Caco-2 (cell line): ENCODE measurements around the gene IRF4. TPM values are rescaled to one million over a fixed set of nuclear protein-coding genes. Genes with fewer than 3 reads are reported as not detected.
"Not testable (repeated sequence)": the region's sequence is repeated elsewhere in the genome, so short reads cannot be mapped to it uniquely, and the experiment has no call there.

Experiments
- BruUV-seq: library from RNA; stranded (reverse); fragments of 400-500 nt; replicated peaks from 2 replicates; lab custom pipeline; 2021; lab: Mats Ljungman, UMichigan
- CTCF ChIA-PET: fragments of 300-600 bp; sonication (Branson Sonifier 250); formaldehyde crosslinking; loops from one replicate; lab custom pipeline; 2022; ENCODE audit warnings: antibody characterized with exemption; lab: Charles Lee
- POLR2A ChIA-PET: fragments of 300-600 bp; sonication (Branson Sonifier 250); formaldehyde crosslinking; loops from one replicate; lab custom pipeline; 2022; ENCODE audit warnings: antibody characterized with exemption; lab: Charles Lee
- DNase-seq, 2 experiments: peaks; one replicate each; pipeline versions ENCODE4 v3.0.0 to v3.0.0-alpha.2; 2020 to 2022
- H3K27me3 ChIP-seq: replicated peaks from 2 replicates; pipeline ENCODE4 v1.6.0; 2011; ENCODE audit warnings: low read length; ENCODE audit not compliant: control insufficient read depth, insufficient read depth
- H3K36me3 ChIP-seq: 2 replicates; pipeline ENCODE4 v1.5.1; 2011; ENCODE audit warnings: low read length; ENCODE audit not compliant: control insufficient read depth, insufficient read depth
- H3K4me1 ChIP-seq: fragments of 250-450 bp; sonication (Bioruptor Pico); 2 replicates; pipeline ENCODE4 v1.5.1; 2020; ENCODE audit warnings: mild to moderate bottlenecking
- H3K4me3 ChIP-seq: 2 replicates; pipeline ENCODE4 v1.5.1; 2011; ENCODE audit warnings: low read depth, mild to moderate bottlenecking, control low read depth, low read length
- H3K9me3 ChIP-seq: fragments of 250-450 bp; sonication (Bioruptor Pico); 2 replicates; pipeline ENCODE4 v1.5.1; 2020; ENCODE audit warnings: mild to moderate bottlenecking, moderate library complexity
- H3K27ac Mint-ChIP-seq: one replicate; pipeline ENCODE4 v1.8.0; 2022; ENCODE audit warnings: mixed read lengths; ENCODE audit not compliant: unreplicated experiment
- H3K27me3 Mint-ChIP-seq: one replicate; pipeline ENCODE4 v1.8.0; 2022; ENCODE audit warnings: mixed read lengths; ENCODE audit not compliant: insufficient read depth, unreplicated experiment
- H3K36me3 Mint-ChIP-seq: one replicate; pipeline ENCODE4 v1.8.0; 2022; ENCODE audit warnings: mild to moderate bottlenecking, mixed read lengths; ENCODE audit not compliant: insufficient read depth, unreplicated experiment
- H3K4me1 Mint-ChIP-seq: one replicate; pipeline ENCODE4 v1.8.0; 2022; ENCODE audit warnings: low read depth, mixed read lengths; ENCODE audit not compliant: unreplicated experiment
- H3K4me3 Mint-ChIP-seq: one replicate; pipeline ENCODE4 v1.8.0; 2022; ENCODE audit warnings: mild to moderate bottlenecking, moderate library complexity, mixed read lengths; ENCODE audit not compliant: unreplicated experiment
- H3K9me3 Mint-ChIP-seq: one replicate; pipeline ENCODE4 v1.8.0; 2022; ENCODE audit warnings: mixed read lengths; ENCODE audit not compliant: unreplicated experiment
- CTCF ChIP-seq, 2 experiments: fragments of 200-600 bp in 1 of 2; IDR thresholded peaks; 1 replicate in 1 of 2; 2 replicates in 1 of 2; pipeline versions ENCODE4 v1.5.1 to v1.8.0; 2011 to 2022; ENCODE audit warnings: antibody characterized with exemption in 1 of 2, control low read depth in 1 of 2, inconsistent platforms in 1 of 2, low read depth in 1 of 2, low read length in 1 of 2, mild to moderate bottlenecking in 1 of 2, moderate library complexity in 1 of 2; ENCODE audit not compliant: insufficient read depth in 1 of 2, severe bottlenecking in 1 of 2, unreplicated experiment in 1 of 2
- intact Hi-C: fragments of 100-400 bp; cut with micrococcal nuclease; formaldehyde crosslinking; loops from one replicate; pipeline ENCODE4 v1.10.0; 2022; ENCODE audit not compliant: unreplicated experiment
- total RNA-seq: library from RNA; stranded (reverse); gene quantifications from 2 replicates; pipeline ENCODE4 v1.2.3, GENCODE V29; 2022

IRF4 gene
- total RNA-seq, 1 experiment from 2014 or later: not detected

GRCh38 chr6:426198-426738 lies 34.7 kb downstream of the IRF4 start:
- H3K4me1 Mint-ChIP-seq, H3K4me1 ChIP-seq, CTCF ChIA-PET, POLR2A ChIA-PET, H3K36me3 Mint-ChIP-seq, intact Hi-C loops, H3K27me3 Mint-ChIP-seq, H3K27ac Mint-ChIP-seq, BruUV-seq, H3K9me3 ChIP-seq, DNase-seq, H3K27me3 ChIP-seq, H3K36me3 ChIP-seq, H3K4me3 Mint-ChIP-seq, H3K4me3 ChIP-seq, H3K9me3 Mint-ChIP-seq: not testable (repeated sequence)

- DNase-seq: no peak
- ChIA-PET CTCF (no interaction called here), POLR2A (no interaction called here)
- Mint-ChIP-seq H3K4me1 (no peaks in the 10 kb centered on the region), H3K9me3 (no peaks in the 10 kb centered on the region), H3K27ac (no peak overlapping the region), H3K36me3 (no peaks in the 10 kb centered on the region), H3K27me3 (peaks cover 6% of the 10 kb centered on the region), H3K4me3 (no peak overlapping the region)
- H3K4me3 ChIP-seq: no peak overlapping the region
- no TSS peak for BruUV-seq
- H3K27me3 ChIP-seq: no peaks in the 10 kb centered on the region
- H3K9me3 ChIP-seq: no peaks in the 10 kb centered on the region
- no peak for TF ChIP-seq CTCF (IDR thresholded peaks at IDR 0.05; ENCODE audit: insufficient read depth in 1 of 2, low read depth in 1 of 2, low read length in 1 of 2, severe bottlenecking in 1 of 2, unreplicated experiment in 1 of 2)
- H3K36me3 ChIP-seq: no peaks in the 10 kb centered on the region
- intact Hi-C loops: no loop called here
- H3K4me1 ChIP-seq: no peaks in the 10 kb centered on the region
Observed at GRCh38 chr6:428047-428603, 36.6 kb downstream of the IRF4 start.

- intact Hi-C loops: no loop called here
- Mint-ChIP-seq H3K4me1 (no peaks in the 10 kb centered on the region), H3K27ac (no peak overlapping the region), H3K27me3 (peaks cover 6% of the 10 kb centered on the region), H3K36me3 (no peaks in the 10 kb centered on the region), H3K4me3 (no peak overlapping the region), H3K9me3 (no peaks in the 10 kb centered on the region)
- Histone ChIP-seq H3K4me3 (no peak overlapping the region), H3K9me3 (no peaks in the 10 kb centered on the region), H3K36me3 (no peaks in the 10 kb centered on the region), H3K4me1 (no peaks in the 10 kb centered on the region), H3K27me3 (no peaks in the 10 kb centered on the region)
- TF ChIP-seq CTCF (IDR thresholded peaks at IDR 0.05; ENCODE audit: insufficient read depth in 1 of 2, low read depth in 1 of 2, low read length in 1 of 2, severe bottlenecking in 1 of 2, unreplicated experiment in 1 of 2): no peak
- POLR2A ChIA-PET: no interaction called here
- no TSS peak for BruUV-seq
- CTCF ChIA-PET: no interaction called here
- DNase-seq: no peak
Observed at GRCh38 chr6:429515-430121, 38.1 kb downstream of the IRF4 start.
